BLaER1 treated with 17β-estradiol and CSF1 and Interleukin-3, amounts not matched to agents 10 nM and 100 nM (cell line): ENCODE results near the gene HOXA5.

Experiments used
- H3K27ac ChIP-seq, 11 experiments: shearing (Covaris generic); formaldehyde crosslinking; 2 replicates each; pipeline ENCODE4 v1.8.1; 2022
- H3K27me3 ChIP-seq, 11 experiments: shearing (Covaris generic); formaldehyde crosslinking; 2 replicates each; pipeline ENCODE4 v1.8.1; 2022
- H3K36me3 ChIP-seq, 11 experiments: shearing (Covaris generic); formaldehyde crosslinking; 2 replicates each; pipeline ENCODE4 v1.8.1; 2022
- H3K4me1 ChIP-seq, 10 experiments: shearing (Covaris generic); formaldehyde crosslinking; 2 replicates each; pipeline ENCODE4 v1.8.1; 2022
- H3K4me2 ChIP-seq, 11 experiments: shearing (Covaris generic); formaldehyde crosslinking; 2 replicates each; pipeline ENCODE4 v1.8.1; 2022
- H3K4me3 ChIP-seq, 10 experiments: shearing (Covaris generic); formaldehyde crosslinking; 2 replicates each; pipeline ENCODE4 v1.8.1; 2022
- H3K9ac ChIP-seq, 11 experiments: shearing (Covaris generic); formaldehyde crosslinking; 2 replicates each; pipeline ENCODE4 v1.8.1; 2022
- H3K9me3 ChIP-seq, 11 experiments: shearing (Covaris generic); formaldehyde crosslinking; replicated peaks in 1 of 11; 2 replicates each; pipeline ENCODE4 v1.8.1; 2022
- H4K20me1 ChIP-seq, 11 experiments: shearing (Covaris generic); formaldehyde crosslinking; 2 replicates each; pipeline ENCODE4 v1.8.1; 2022
- Cebpa-rat ChIP-seq, 11 experiments: shearing (Covaris generic); IDR thresholded peaks; 2 replicates each; pipeline ENCODE4 v1.8.1; 2022

The HOXA5 gene

GRCh38 chr7:27124902-27125689, 18.4 kb downstream of the HOXA5 start:
- no peaks in the 10 kb centered on the region for H3K36me3 ChIP-seq

GRCh38 chr7:27124096-27124901, 19.2 kb downstream of the HOXA5 start:
- Histone ChIP-seq H3K27me3 (no peaks in the 10 kb centered on the region; a peak in 1 of 22 replicates), H3K4me2 (no peak overlapping the region), H3K4me1 (no peaks in the 10 kb centered on the region)

More at GRCh38 chr7:27124902-27125689, 18.4 kb downstream of the HOXA5 start:
- H3K9me3 ChIP-seq = peaks cover 10 to 34% (median 23%) of the 10 kb centered on the region in 11 experiments
- TF ChIP-seq Cebpa-rat (IDR thresholded peaks at IDR 0.05) = no peak
- no peak overlapping the region for H3K9ac ChIP-seq
- no peak overlapping the region for H3K4me3 ChIP-seq
- no peaks in the 10 kb centered on the region; a peak in 1 of 22 replicates for H3K27me3 ChIP-seq
- H3K4me2 ChIP-seq = no peak overlapping the region
- H3K27ac ChIP-seq = no peak overlapping the region
- H4K20me1 ChIP-seq = no peaks in the 10 kb centered on the region
- H3K4me1 ChIP-seq = no peaks in the 10 kb centered on the region

GRCh38 chr7:27123477-27124053, 19.9 kb downstream of the HOXA5 start:
- Histone ChIP-seq H3K9ac (no peak overlapping the region), H4K20me1 (no peaks in the 10 kb centered on the region), H3K4me1 (no peaks in the 10 kb centered on the region), H3K36me3 (no peaks in the 10 kb centered on the region), H3K27ac (no peak overlapping the region), H3K9me3 (peaks cover 0 to 19% (median 10%) of the 10 kb centered on the region in 11 experiments; a peak in 11 of 22 replicates), H3K4me3 (no peak overlapping the region), H3K4me2 (no peak overlapping the region), H3K27me3 (no peaks in the 10 kb centered on the region; a peak in 1 of 22 replicates)
- TF ChIP-seq Cebpa-rat (IDR thresholded peaks at IDR 0.05) = no peak

More at GRCh38 chr7:27124096-27124901, 19.2 kb downstream of the HOXA5 start:
- H3K4me3 ChIP-seq = no peak overlapping the region
- H4K20me1 ChIP-seq = no peaks in the 10 kb centered on the region
- no peaks in the 10 kb centered on the region for H3K36me3 ChIP-seq
- no peak overlapping the region for H3K9ac ChIP-seq
- no peak for TF ChIP-seq Cebpa-rat (IDR thresholded peaks at IDR 0.05)
- H3K27ac ChIP-seq = no peak overlapping the region
- peaks cover 2 to 26% (median 15%) of the 10 kb centered on the region in 11 experiments; a peak in 20 of 22 replicates for H3K9me3 ChIP-seq

- Histone ChIP-seq H3K27ac (no peak overlapping the region), H3K4me1 (no peaks in the 10 kb centered on the region), H3K27me3 (no peaks in the 10 kb centered on the region; a peak in 1 of 22 replicates), H3K4me2 (no peak overlapping the region), H3K9me3 (peaks cover 0 to 19% (median 10%) of the 10 kb centered on the region in 11 experiments; a peak in 10 of 22 replicates), H3K9ac (no peak overlapping the region), H4K20me1 (no peaks in the 10 kb centered on the region), H3K4me3 (no peak overlapping the region), H3K36me3 (no peaks in the 10 kb centered on the region)
- 0 out of 22 replicates have a peak, but pooled peaks of 1 of the 11 experiments have one; percentile 7 for TF ChIP-seq Cebpa-rat (IDR thresholded peaks at IDR 0.05)
Measured at GRCh38 chr7:27123007-27123476, 20.4 kb downstream of the HOXA5 start.

GRCh38 chr7:27122077-27122910, 21.2 kb downstream of the HOXA5 start:
- Histone ChIP-seq H3K36me3 (no peaks in the 10 kb centered on the region), H3K27me3 (no peaks in the 10 kb centered on the region; a peak in 1 of 22 replicates), H3K4me2 (no peak overlapping the region), H3K9me3 (peaks cover 0 to 19% (median 10%) of the 10 kb centered on the region in 11 experiments; a peak in 10 of 22 replicates), H4K20me1 (no peaks in the 10 kb centered on the region), H3K9ac (no peak overlapping the region), H3K27ac (no peak overlapping the region), H3K4me3 (no peak overlapping the region), H3K4me1 (no peaks in the 10 kb centered on the region)
- TF ChIP-seq Cebpa-rat (IDR thresholded peaks at IDR 0.05) = no peak

- no peaks in the 10 kb centered on the region for H3K36me3 ChIP-seq
- no peak overlapping the region for H3K4me3 ChIP-seq
- peaks cover 0 to 19% (median 10%) of the 10 kb centered on the region in 11 experiments; a peak in 10 of 22 replicates for H3K9me3 ChIP-seq
- H3K4me1 ChIP-seq = no peaks in the 10 kb centered on the region
- no peaks in the 10 kb centered on the region for H3K27me3 ChIP-seq
- no peak for TF ChIP-seq Cebpa-rat (IDR thresholded peaks at IDR 0.05)
- H3K27ac ChIP-seq = no peak overlapping the region
- H3K4me2 ChIP-seq = no peak overlapping the region
- no peak overlapping the region for H3K9ac ChIP-seq
- no peaks in the 10 kb centered on the region for H4K20me1 ChIP-seq
Measured at GRCh38 chr7:27121684-27122076, 21.8 kb downstream of the HOXA5 start.

GRCh38 chr7:27119412-27119911, 24.0 kb downstream of the HOXA5 start:
- no peak overlapping the region for H3K9ac ChIP-seq
- no peak overlapping the region for H3K27ac ChIP-seq
- no peak overlapping the region for H3K4me3 ChIP-seq
- TF ChIP-seq Cebpa-rat (IDR thresholded peaks at IDR 0.05) = no peak
- no peak overlapping the region for H3K4me2 ChIP-seq
- H3K36me3 ChIP-seq = no peaks in the 10 kb centered on the region
- no peaks in the 10 kb centered on the region for H3K4me1 ChIP-seq
- peaks cover 0 to 16% (median 8%) of the 10 kb centered on the region in 11 experiments; a peak in 10 of 22 replicates for H3K9me3 ChIP-seq
- no peaks in the 10 kb centered on the region for H3K27me3 ChIP-seq
- no peaks in the 10 kb centered on the region for H4K20me1 ChIP-seq

GRCh38 chr7:27118580-27118979, 24.9 kb downstream of the HOXA5 start:
- Histone ChIP-seq H3K9me3 (peaks cover 0 to 8% (median 1%) of the 10 kb centered on the region in 11 experiments; a peak in 8 of 22 replicates), H3K4me3 (no peak overlapping the region), H4K20me1 (no peaks in the 10 kb centered on the region), H3K36me3 (no peaks in the 10 kb centered on the region), H3K4me1 (no peaks in the 10 kb centered on the region), H3K27ac (no peak overlapping the region), H3K9ac (no peak overlapping the region), H3K4me2 (no peak overlapping the region), H3K27me3 (no peaks in the 10 kb centered on the region)
- TF ChIP-seq Cebpa-rat (IDR thresholded peaks at IDR 0.05) = no peak
